Muscle layer of duodenum (tissue), 2 donors: ENCODE measurements around the gene NEU2.
"Not testable (repeated sequence)": the region's sequence is repeated elsewhere in the genome, so short reads cannot be mapped to it uniquely, and the experiment has no call there.

Experiments
- H3K27ac ChIP-seq: one replicate; pipeline ENCODE4 v1.7.0; 2013; ENCODE audit warnings: mild to moderate bottlenecking, low read length
- H3K27me3 ChIP-seq: one replicate; pipeline ENCODE4 v1.7.0; 2013; ENCODE audit warnings: low read depth, mild to moderate bottlenecking, control low read depth, low read length
- H3K36me3 ChIP-seq, 2 donors: one replicate each; pipeline ENCODE4 v1.7.0; 2013; ENCODE audit warnings: low read length in 2 of 2, control low read depth in 1 of 2, mild to moderate bottlenecking in 1 of 2; ENCODE audit not compliant: insufficient read depth in 2 of 2, control insufficient read depth in 1 of 2
- H3K4me1 ChIP-seq, 2 donors: one replicate each; pipeline ENCODE4 v1.7.0; 2013; ENCODE audit warnings: low read length in 2 of 2, mild to moderate bottlenecking in 2 of 2, control low read depth in 1 of 2, moderate library complexity in 1 of 2; ENCODE audit not compliant: insufficient read depth in 2 of 2, control insufficient read depth in 1 of 2
- H3K4me3 ChIP-seq, 2 donors: one replicate each; pipeline ENCODE4 v1.7.0; 2013; ENCODE audit warnings: low read length in 2 of 2, low read depth in 1 of 2, mild to moderate bottlenecking in 1 of 2
- H3K9me3 ChIP-seq, 2 donors: one replicate each; pipeline ENCODE4 v1.7.0; 2013; ENCODE audit warnings: low read length in 2 of 2, control low read depth in 1 of 2, mild to moderate bottlenecking in 1 of 2; ENCODE audit not compliant: control insufficient read depth in 1 of 2
- donor health status: healthy.

The NEU2 gene

DNA sequence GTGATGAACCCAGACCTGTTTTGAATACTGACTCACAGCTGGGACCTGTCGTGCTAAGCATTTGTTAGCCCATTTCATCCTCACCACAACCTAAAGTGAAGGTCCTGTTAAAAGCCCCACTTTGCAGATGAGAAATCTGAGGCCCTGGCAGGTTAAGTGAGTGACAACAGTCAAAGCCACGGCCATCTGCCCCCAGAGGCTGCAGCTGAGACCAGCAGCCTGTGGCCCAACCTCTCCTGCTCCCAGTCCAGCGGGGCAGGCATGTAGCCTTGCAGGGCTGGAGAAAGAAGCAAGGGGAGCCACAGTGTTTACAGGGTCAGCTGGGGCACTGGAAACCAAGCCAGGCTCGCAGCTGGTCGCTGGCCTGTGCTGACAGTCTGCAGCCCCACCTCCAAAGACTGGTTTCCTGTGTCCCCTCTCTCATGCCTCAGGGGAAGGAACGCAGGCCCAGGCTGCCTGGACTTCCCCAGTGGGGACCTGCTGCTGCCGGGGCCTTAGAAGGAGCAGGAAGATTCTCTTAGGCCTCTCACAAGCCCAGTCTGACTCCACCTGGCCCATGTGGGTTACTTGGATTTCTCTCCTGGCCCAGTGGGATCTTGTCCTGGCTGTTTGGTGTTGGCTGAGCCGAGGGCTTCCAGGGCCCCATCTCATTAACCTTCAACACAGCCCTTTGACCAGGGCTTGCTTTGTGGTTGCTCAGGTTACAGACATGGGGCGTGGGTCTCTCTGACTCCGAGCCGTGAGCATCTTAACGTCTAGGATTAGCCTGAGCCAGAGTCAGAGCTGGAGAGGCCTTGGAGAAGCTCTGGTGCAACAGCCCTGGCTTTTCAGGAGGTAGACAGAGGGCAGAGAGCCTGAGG, 29.3 kb downstream of the NEU2 start:
- peaks cover 0 to 16% of the 10 kb centered on the region in 2 donors for H3K4me1 ChIP-seq
- H3K4me3 ChIP-seq = peak overlapping the region; percentile 62 to 71
- no peaks in the 10 kb centered on the region for H3K9me3 ChIP-seq
- H3K27ac ChIP-seq = peak overlapping the region; percentile 85
- no peaks in the 10 kb centered on the region for H3K36me3 ChIP-seq
- no peaks in the 10 kb centered on the region for H3K27me3 ChIP-seq

DNA sequence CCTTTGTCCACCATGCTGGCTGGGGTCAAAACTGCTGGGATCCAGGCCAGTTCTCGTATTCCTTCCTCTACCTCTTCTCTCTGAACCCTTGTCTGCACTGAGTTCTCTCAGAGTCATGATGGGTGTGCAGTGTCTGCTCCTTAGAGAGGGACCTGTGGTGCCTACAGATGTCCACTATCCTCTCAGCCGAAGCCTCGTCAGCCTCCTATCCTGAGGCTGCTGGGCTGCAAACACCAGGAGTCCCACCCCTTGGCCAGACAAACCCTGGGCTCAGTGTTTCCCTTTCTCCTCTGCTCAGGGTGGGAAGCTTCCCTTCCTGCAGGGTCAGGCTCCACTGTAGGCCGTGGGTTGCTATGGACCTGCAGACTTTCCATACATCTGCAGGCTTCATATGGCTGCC, 30.0 kb downstream of the NEU2 start:
- Histone ChIP-seq H3K36me3 (no peaks in the 10 kb centered on the region), H3K4me3 (peak overlapping the region; percentile 41 to 62), H3K27me3 (no peaks in the 10 kb centered on the region), H3K9me3 (no peaks in the 10 kb centered on the region), H3K4me1 (peaks cover 0 to 16% of the 10 kb centered on the region in 2 donors), H3K27ac (peak overlapping the region; percentile 34)

DNA sequence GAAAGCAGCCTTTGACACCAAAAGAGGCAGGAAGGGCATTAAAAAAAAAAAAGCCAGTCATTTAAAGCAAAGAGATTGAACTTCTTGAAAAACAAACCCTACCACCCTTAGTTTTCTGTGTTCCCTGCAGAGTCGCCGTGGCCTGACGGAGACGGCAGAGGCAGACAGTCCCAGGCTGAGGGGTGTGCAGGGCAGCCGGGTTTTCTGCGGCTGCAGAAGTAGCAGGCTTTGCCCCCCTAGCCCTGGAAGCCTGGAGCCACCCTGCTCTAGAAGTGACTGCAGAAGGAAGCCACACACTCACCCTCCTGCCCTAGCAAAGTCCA, 30.4 kb downstream of the NEU2 start:
- Histone ChIP-seq H3K27ac (peak overlapping the region; percentile 34), H3K4me3 (peak overlapping the region in 1 of 2 donors; percentile 62), H3K9me3 (no peaks in the 10 kb centered on the region), H3K4me1 (peaks cover 0 to 16% of the 10 kb centered on the region in 2 donors), H3K36me3 (no peaks in the 10 kb centered on the region), H3K27me3 (no peaks in the 10 kb centered on the region)

DNA sequence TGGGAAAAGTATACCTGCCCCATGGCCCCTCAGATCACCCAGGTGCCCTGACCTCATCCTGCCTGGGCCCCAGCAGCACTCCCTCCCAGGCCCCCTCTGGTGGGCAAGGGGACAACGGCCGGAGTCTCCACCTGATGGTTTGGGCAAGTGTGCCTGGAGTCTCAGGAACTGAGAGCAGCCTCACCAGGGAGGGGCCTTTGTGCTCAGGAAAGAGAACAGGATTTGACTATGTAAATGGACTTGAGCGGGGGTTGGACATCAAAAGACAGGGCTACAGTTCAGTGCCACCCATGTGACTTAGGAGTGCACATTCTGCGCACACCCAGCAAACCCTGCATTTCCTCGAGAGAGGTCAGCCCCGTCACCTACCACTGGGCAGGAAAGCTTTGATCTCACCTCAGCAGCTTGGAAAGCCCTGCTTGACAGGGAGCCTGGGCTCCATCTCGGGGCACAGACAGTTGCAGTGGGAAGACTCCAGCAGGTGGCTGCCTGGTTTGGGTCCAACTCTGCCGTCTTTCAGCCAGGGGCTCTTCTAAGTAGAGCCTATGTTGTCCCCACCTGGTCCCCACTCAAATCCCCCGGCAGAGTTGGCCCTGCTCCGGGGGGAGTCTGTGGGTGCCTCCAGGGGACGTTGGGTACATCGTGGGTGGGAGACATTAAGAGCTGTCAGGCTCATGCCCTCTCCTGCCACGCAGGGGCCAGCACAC, 30.9 kb downstream of the NEU2 start:
- Histone ChIP-seq H3K36me3 (no peaks in the 10 kb centered on the region), H3K27me3 (no peaks in the 10 kb centered on the region), H3K4me3 (peak overlapping the region in 1 of 2 donors; percentile 62), H3K9me3 (no peaks in the 10 kb centered on the region), H3K4me1 (peaks cover 0 to 16% of the 10 kb centered on the region in 2 donors), H3K27ac (no peak overlapping the region)

DNA sequence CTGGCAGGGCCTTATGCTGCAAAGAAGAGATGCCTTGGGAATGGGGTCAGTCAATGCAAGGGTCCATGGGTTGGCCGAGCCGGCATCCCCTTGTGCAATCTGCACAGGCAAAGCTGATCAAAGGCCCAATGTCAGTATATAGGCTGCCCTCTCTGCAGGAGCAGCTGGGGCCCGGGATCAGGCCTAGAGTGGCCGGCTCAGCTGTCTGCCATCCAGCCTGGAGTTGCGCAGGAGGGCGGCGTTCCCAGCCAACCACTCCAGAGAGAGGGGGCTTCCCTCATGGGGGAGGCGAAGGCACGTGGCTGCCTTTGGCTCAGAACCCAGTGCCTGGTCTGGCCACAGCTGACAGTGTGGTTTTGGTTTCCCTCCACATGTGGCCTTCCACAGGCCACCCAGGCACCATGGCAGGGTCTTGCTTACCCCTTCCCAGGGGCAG, 31.5 kb downstream of the NEU2 start:
- Histone ChIP-seq H3K27me3 (no peaks in the 10 kb centered on the region), H3K36me3 (no peaks in the 10 kb centered on the region), H3K9me3 (no peaks in the 10 kb centered on the region), H3K4me1 (peaks cover 0 to 16% of the 10 kb centered on the region in 2 donors), H3K27ac (no peak overlapping the region), H3K4me3 (no peak overlapping the region)

DNA sequence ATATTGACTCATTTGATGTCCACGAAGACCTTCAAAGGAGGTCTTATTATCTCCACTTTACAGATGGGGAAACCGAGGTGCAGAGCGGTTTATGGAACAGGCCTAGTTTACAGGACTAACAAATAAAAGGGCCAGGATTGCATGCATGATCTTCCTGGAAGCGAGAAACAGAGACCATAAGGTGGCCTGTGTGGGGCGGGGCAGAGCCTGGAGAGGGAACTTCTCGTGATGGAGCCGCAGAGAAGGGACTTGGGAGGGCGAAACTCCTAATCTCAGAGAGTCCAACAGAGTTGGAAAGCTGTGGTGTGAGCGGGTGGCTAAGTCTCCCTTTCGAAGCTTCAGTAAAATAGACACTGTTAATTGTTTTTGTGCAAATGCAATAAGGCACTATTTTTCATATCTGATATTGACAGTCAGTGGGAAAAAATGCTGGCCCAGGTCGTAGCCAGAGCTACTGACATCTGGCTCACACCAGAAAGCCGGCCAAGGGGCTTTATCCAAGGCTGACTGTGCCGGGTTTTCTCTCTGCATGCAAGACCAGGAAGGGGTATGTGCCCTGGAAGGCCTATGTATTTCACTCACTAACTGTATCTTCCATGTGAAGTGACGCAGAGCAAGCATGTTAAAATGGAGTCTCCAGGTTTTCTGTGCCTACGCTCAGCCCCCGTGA, 32.2 kb downstream of the NEU2 start:
- Histone ChIP-seq H3K27me3 (no peaks in the 10 kb centered on the region), H3K4me1 (peaks cover 0 to 16% of the 10 kb centered on the region in 2 donors)

DNA sequence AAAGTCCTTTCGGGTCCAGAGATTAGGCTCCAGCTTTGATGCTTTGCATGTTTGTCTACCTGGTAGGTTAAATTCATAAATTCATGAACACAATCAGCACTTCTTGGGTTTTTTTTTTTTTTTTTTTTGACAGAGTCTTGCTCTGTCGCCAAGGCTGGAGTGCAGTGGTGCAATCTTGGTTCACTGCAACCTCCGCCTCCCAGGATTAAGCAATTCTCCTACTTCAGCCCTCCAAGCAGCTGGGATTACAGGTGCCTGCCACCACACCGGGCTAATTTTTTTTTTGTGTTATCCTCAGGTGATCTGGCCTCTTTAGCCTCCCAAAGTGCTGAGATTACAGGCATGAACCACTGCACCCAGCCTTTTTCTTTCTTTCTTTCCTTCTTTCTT, 32.7 kb downstream of the NEU2 start:
- H3K4me3 ChIP-seq, H3K27me3 ChIP-seq, H3K9me3 ChIP-seq, H3K36me3 ChIP-seq, H3K27ac ChIP-seq: not testable (repeated sequence)
- peaks cover 0 to 16% of the 10 kb centered on the region in 2 donors for H3K4me1 ChIP-seq

More for the DNA sequence above, 32.2 kb downstream of the NEU2 start:
- Histone ChIP-seq H3K9me3 (no peaks in the 10 kb centered on the region), H3K27ac (no peak overlapping the region), H3K36me3 (no peaks in the 10 kb centered on the region), H3K4me3 (no peak overlapping the region)

DNA sequence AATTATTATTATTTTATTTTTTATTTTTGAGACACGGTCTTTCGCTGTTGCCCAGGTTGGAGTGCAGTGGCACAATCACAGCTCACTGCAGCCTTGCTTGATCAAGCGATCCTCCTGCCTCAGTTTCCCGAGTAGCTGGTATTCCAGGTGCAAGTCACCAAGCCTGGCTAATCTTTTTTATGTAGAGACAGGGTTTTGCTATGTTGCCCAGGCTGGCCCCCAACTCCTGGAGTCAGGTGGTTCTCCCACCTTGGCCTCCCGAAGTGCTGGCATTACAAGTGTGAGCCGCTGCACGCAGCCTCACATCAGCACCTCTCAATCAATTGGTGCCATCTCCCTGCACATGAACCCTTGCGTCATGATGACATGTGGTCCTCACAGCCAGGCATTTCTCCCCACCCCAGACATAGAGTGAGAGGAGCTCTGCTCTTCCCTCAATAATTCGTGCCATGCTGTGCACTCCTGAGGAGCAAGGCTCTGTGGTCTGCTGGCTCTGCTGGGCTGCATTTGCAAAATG, 33.5 kb downstream of the NEU2 start:
- Histone ChIP-seq H3K27me3 (no peaks in the 10 kb centered on the region), H3K27ac (no peak overlapping the region)

DNA sequence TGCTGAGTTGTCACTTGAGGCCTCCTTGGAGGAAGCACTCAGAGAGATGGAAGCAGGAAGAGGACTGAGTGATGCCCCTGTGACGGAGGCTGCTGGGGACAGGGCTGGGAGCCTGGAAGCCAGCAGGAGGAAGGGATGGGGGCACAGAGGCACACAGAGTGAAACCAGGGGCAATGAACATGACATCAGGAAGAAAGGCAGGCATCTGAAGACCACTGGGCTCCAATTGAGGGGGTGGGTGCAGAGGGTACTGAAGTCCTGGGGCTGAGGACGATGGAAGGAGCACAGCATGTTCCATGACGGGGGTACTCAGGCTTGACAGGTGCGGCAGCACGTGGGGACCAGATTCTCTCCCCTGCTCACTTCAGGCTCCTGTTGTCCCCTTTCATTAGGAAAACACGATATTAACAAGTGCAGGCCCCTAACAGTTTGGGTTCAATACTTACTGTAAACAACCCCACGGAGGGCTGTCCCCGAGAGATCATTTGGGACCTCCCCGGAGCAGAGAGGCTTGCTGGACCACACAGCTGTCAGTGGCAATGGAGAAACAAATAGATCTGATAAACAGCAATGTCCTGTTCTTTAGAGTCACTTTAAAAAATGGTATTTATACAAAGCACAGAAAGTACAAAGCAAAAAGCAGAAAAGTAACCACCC, 36.4 kb downstream of the NEU2 start:
- Histone ChIP-seq H3K4me1 (peaks cover 0 to 4% of the 10 kb centered on the region in 2 donors), H3K9me3 (peaks cover 0 to 5% of the 10 kb centered on the region in 2 donors), H3K36me3 (no peaks in the 10 kb centered on the region), H3K27me3 (no peaks in the 10 kb centered on the region), H3K4me3 (no peak overlapping the region), H3K27ac (no peak overlapping the region)

More for the DNA sequence above, 33.5 kb downstream of the NEU2 start:
- no peaks in the 10 kb centered on the region for H3K36me3 ChIP-seq
- no peak overlapping the region for H3K4me3 ChIP-seq
- H3K9me3 ChIP-seq = no peaks in the 10 kb centered on the region
- peaks cover 0 to 16% of the 10 kb centered on the region in 2 donors for H3K4me1 ChIP-seq

DNA sequence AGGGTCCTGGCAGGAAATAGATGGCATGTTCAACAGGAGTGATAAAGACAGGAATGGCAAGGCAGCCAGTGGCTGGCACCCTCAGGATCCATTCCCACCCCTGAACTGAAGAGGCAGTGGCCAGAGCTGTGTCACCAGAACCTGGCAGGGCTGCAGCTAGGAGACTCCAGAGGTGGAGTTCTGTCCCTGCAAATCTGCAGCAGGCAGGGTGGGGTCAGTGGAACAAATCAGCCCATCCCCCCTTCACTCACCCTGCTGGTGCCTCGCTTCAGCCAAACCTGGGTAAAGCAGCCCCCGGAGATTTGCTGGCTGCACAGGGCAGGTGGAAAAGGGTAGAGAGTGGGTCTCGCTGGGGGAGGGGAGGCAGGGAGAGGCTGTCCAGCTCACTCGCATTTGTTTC, 40.4 kb downstream of the NEU2 start:
- Histone ChIP-seq H3K9me3 (peaks cover 0 to 5% of the 10 kb centered on the region in 2 donors), H3K4me1 (no peaks in the 10 kb centered on the region), H3K27me3 (no peaks in the 10 kb centered on the region), H3K36me3 (no peaks in the 10 kb centered on the region), H3K27ac (no peak overlapping the region), H3K4me3 (no peak overlapping the region)

DNA sequence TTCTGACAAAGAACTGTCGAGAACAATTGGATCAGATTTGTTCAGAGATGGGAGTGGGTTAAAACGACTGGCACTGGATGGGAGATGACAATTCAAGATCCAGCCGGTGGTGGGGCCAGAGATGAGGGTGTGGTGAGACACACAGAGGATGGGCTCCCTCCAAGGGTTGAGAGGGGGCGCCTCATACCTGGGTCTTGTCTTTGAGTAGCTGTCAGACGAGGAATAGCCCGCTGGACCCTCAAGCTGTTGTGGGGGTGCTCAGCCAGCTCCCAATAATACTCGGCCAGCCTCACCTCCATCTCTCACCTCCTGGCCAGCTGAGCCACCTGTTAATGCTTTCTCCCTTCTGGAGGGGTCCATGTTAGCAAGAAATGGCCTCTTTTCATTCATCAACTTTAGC, 41.6 kb downstream of the NEU2 start:
- H3K4me1 ChIP-seq = no peaks in the 10 kb centered on the region
- H3K9me3 ChIP-seq = peaks cover 0 to 5% of the 10 kb centered on the region in 2 donors
- H3K4me3 ChIP-seq = no peak overlapping the region
- H3K36me3 ChIP-seq = no peaks in the 10 kb centered on the region
- no peak overlapping the region for H3K27ac ChIP-seq
- no peaks in the 10 kb centered on the region for H3K27me3 ChIP-seq
